Pons (tissue), 1 donor: ENCODE results near the gene ACAP2.
"Not testable (repeated sequence)": the region's sequence is repeated elsewhere in the genome, so short reads cannot be mapped to it uniquely, and the experiment has no call there.

Experiments
- DNase-seq: peaks from one replicate; pipeline ENCODE4 v3.0.0-alpha.2; 2016; ENCODE audit warnings: low spot score

The ACAP2 gene

DNA sequence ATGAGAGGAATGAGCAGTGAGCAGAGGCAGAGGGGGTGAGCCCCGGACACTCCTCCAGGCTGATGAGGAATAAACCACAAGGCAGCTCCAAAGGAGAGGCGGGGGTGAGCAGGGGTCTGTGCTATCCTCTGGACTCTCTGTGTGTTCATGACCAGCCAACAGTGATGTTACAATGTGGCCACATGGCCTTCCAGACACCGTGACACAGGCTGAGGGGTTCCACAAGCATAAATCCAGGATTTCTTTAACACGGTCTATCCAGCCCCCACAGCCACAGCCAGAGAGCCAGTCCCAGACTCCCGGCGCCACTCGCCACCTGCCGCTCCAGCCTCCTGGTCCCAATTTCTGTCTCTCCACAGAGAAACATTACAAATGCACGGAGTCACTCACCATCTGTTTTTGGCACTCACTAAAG, 196.2 kb downstream of the ACAP2 start:
- no peak for DNase-seq

DNA sequence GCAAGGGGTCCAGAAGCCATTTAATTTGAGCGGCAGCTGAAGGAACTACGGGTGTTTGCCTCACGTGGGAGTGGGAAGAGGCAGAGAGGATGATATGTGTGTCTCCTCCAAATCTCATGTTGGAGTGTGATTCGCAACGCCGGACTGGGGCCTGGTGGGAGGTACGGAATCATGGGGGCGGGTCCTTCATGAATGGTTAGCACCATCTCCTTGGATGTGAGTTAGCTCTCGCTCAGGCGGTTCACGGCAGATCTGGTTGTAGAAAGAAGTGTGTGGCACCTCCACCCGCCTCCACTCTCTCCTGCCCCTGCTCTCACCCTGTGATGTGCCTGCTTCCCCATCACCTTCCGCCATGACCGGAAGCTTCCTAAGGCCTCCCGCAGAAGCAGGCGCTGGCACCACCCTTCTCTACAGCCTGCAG, 197.3 kb downstream of the ACAP2 start:
- DNase-seq = no peak

DNA sequence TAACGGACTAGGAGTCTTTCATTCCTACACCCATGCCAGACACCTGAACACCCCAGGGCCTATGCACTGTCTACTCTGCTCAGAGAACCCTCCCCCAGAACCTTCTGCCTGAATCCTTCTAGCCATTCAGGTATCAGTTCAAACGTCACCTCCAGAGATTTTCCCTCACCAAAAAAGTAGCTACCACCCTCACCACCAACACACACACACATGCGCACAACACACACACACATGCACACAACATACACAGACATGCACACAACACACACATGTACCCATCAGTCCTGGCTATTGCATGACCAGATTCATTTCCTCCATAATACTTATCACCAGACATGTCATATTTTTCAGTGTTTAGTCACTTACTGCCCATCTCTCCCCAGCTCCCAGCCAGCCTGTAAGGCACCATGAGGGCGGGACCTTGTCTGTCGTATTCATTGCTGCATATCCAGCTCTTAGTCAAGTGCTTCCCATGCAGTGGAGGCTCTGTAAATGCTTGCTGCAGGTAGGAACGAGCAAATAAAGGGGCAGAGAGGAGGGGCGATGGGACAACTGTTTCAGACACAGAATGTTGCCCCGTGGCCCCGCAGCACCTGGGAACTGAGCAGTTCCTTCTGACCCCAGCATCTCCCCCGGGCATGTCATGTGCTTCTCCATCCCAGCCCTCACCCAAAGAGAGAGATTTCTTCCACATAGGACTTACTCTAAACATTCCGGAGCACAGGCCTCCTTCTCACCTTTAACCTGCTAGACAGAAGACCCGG, 201.0 kb downstream of the ACAP2 start:
- no peak for DNase-seq

DNA sequence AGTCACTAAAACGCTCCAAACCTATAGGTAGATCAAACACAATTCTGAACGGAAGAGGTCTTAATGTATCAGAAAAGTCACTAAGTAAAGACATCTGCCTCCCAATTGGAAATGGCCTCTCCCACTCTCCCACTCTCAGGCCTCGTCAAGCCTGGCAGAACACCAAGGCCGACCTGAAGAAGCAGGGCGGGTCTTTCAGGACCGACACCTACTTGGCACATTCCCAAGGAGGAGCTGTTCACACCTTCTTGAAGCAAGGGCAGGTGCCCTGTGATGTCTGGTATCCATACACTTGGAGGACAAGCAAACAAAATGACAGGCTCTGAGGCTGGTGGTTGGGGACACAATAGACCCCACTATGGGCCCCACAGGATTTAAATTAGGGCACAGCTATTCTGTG, 201.9 kb downstream of the ACAP2 start:
- DNase-seq = no peak

DNA sequence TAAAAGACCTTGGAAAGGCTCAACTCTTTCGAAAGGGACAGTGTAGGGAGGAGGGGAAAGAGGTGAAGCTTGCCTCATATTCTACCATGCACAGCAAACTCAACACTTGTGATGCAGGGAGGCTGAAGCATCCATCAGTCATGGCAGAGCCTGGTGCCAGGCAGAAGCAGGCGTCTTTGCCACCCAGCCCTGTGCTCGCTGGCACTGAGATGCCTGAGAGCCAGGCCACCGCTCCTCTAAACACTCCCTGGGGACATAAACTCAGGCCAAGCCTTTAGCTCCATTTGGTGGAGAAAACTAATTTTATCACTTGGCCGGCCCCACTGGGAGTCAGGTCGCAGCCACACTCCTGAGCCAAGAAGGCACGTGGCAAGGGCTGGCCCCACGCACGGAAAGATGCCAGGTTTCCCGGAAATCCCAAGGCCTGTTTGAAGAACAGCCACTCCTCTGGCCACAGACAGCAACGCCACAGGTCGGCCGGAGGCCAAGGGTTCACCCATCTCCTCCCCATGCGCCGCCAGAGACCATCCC, 202.6 kb downstream of the ACAP2 start:
- no peak for DNase-seq

DNA sequence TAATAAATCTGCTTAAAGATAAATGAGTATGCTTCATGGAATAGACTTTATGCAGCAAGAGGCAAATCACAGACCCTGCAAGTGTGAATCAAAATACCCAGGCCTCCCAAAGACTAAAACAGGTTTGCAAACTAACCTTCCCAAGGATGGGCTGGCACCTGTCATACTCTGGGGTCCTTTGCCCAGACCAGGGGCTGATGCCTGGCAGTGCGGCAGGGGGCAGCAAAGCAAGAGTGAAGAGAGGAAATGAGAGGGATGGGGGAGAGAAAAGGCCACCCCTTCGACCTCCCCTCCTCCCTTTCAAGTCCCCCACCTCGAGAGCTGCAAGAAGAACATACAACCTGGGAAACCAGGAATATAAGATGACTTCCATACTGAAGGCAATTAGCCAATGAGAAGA, 203.7 kb downstream of the ACAP2 start:
- no peak for DNase-seq

DNA sequence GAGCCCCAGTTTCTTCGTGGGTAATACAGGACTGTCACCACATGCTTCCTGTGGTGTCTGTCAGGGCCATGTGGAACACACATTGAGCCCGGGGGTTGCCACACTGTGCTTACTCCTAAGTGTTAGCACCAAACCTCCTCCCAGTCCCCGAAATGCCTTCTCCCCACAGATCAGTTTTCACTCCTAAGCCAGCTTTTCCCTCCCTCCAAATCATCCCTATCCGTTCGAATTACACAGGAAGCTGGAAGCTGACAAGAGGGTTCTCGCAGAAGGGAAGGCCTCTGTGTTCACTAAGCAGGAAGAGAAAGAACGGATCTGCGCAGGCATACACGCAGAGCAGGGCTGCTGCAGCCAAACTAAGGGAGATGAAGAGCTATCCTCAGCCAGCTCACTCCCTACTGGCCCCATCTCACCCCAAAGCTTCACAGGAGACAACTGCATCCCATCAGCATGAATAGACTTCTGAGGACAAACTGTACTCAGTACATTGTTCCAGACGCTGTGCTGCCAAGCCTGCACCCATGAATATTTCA, 204.2 kb downstream of the ACAP2 start:
- no peak for DNase-seq

DNA sequence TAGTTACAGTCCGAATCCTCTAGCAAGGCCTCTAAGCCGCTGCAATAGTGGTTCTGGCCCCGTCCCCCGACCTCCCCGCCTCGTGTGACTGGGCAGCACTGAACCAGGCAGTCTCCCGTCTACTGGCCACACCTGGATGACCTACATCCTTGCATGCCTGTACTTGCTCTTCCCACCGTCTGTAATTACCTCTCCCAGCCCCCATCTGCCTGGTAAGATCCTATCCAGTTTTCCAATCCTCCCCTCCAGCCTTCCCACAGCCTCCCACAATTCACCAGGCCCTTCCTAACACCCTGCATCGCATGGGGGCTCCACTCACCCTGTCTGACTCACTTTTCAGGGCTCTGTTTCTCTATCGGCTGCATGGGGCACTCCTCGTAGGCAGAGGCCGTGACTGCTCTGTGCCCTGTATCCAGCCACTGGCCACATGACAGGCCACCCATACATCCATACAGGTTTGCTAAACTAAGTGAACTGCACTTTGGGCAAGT, 204.7 kb downstream of the ACAP2 start:
- no peak for DNase-seq

DNA sequence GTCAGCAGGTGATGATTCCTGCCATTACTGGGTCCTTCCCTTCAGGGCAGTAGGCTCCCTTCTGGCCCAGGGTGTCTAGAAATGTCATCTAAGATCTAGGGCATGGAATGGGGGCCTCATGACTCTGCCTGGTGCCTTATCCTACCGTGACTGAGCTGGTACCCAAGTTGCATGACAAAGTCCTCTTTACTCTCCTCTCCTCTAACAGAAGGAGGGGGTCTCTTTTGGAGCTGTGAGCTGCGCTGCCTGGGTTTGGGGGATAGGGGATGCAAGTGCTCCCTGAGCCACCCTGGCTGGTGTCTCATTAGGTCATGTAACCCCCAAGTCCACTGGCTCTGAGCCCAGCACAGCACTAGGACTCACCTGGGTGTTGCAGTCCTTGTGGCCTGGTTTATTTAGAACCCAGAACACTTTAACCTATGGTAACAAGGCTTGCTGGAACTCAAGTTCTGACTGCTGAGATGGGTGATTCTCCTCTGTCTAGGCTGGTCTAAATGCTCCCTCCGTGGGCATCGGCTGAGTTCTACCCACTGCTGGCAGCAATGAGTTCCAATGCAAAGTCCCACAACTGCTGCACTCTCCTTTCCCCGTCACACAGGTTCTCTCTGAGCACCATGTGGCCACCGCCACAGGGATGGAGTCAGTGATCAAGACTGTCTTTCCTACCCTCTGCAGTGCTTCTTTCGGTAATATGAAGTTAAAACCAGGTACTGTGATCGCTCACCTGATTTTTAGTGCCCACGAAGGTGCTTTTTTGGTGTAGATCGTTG, 205.8 kb downstream of the ACAP2 start:
- DNase-seq = no peak

DNA sequence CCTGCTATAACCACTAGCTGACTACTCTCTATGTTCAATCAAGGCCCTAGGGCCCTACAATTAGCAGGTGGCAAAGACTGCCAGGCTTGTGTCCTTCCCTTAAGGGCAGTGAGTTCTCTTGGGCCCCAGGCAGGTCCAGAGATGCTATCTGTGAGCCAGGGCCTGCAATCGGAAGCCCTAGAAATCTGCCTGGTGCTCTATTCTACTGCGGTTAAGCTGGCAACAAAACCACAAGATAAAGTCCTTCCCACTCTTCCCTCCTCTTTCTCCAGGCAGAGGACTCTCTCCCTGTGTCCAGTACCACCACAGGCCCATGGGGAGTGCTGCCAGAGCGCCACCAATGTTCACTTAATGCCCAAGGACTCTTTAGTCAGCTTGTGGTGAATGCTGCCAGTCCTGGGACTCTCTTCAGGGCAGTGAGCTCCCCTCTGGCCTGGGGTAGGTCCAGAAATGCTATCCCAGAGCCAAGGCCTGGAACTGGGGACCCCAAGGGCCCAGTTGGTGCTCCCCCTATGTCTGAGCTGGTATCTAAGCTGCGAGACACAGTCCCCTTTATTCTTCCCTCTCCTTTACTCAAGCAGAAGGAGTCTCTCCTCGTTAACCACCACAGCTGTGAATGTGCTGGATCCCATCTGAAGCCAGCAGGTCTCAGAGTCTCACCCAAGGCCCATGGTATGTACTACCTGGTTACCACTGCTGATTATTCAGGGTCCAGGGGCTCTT, 206.6 kb downstream of the ACAP2 start:
- DNase-seq = no peak

DNA sequence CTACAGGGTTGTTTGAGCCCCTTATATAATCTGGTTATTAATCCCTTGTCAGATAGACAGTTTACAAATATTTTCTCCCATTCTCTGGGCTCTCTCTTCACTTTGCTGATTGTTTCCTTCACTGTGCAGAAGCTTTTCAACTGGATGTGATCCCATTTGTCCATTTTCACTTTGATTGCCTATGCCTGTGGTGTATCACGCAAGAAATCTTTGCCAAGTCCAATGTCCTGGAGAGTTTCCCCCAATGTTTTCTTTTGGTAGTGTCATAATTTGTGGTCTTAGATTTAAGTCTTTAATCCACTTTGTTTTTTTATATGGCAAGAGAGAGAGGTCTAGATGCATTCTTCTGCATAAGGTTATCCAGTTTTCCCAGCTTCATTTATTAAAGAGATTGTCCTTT, 212.6 kb downstream of the ACAP2 start:
- no peak for DNase-seq

DNA sequence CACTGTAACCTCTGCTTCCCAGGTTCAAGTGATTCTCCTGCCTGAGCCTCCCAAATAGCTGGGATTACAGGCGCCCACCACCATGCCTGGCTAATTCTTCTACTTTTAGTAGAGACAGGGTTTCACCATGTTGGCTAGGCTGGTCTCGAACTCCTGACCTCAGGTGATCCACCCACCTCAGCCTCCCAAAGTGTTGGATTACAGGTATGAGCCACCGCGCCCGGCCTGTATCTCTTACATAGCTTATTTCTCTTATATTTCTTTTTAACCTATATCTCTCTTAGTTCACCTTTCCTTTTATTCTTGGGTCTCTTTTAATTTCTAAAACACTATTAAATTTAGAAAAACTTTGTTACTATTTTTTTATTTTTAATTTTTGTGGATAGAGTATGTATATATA, 213.9 kb downstream of the ACAP2 start:
- not testable (repeated sequence) for DNase-seq

DNA sequence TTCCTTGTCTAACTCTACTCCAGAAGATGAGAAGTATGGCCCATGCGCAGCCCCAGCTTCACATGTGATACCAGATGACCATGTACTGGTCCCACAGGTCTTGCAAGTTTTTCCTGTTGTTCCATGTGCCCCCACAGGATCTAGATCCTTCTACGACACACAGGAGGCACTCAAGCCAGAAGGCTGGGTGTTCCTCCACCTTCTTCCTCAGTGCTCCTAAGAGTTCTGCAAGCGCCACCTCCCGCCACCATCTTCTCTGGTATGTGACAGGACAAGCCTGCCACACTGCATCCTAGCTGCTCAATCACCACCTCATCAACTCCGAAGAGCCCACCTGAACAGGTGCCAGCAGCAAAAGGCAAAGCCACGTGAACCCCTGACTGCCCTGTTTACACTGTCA, 214.9 kb downstream of the ACAP2 start:
- DNase-seq = no peak

DNA sequence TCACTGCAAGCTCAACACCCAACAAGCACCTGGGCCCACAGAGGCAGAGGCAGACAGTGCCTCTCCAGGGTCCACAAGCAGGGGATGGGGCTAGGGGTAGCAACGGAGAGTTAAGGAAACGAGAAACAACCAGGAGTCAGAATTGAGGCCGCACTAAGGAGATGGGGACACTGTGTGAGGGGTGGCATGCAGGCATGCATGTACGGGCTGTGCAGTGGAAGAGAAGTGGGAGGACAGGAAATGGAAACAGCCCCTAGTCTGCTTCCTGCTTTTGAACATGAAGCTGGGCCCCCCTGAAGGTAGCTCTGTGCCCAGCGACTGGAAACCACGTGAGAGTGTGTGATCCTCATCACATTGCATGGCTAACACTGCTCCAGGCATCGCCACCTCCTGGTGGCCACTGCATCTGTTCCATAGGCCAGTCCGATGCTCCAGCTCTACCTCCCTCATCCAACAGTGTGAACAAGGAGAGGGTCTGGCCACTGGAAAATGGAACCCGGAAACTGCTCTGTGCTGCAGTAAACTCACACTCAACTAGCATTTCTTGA, 215.8 kb downstream of the ACAP2 start:
- DNase-seq = no peak

DNA sequence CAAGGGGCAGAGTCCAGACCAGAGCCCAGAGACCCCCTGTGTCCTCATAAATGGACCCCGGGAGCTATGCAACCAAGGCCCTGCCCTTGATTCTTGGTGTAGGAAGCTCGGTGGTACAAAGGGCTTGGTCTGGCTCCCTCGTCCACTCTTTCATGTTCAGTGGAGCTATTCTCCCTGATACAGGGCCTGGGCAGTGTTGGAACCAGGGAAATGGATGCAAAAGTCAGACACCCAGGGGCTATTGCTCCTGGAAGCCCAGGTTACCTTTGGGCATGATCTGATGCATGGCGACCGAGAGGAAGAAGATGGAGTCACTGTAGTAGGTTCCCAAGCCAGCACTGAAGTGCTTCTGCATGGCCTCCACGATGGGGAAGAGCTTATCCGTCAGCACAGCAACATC, 216.4 kb downstream of the ACAP2 start:
- no peak for DNase-seq

DNA sequence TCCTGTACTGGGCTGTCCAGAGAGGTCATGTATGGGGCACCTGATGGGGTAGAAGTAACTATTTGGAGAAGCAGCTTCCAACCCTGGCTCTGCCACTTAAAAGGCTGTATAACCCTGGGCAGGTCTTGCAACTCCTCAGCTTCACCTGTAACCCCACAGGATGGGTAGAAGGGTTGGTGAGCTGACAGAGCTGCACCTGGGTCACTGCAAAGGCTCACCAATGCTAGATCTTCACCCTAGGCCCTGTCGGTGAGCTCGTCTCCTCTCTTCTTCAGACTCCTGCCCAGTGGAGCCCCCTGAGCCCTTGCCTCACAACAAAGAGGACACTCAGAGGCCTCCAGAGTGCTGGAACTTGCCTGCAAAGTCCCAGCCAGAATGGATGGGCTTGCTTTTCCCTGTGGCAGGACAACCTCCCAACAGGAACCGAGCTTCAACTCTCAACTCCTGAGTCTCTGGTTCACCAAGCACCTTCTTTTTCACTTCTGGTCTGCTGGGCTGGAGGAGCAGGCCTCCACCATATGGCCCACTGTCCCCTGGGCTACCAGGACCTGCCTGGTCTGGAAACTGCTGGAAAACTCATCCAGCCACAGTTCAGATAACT, 217.7 kb downstream of the ACAP2 start:
- DNase-seq = no peak
